Heart right ventricle (tissue), 16 donors: Measurements from ENCODE around the gene TSEN54. TPM values are rescaled to one million over a fixed set of nuclear protein-coding genes. Genes with fewer than 3 reads are reported as not detected.

Experiments used
- ATAC-seq, 8 donors: fragments of 200-7000 bp; cut with Tn5 transposase; one replicate each; pipeline ENCODE4 v1.9.1; 2020; ENCODE audit warnings: mild to moderate bottlenecking in 8 of 8, moderate library complexity in 8 of 8, moderate number of reproducible peaks in 1 of 8
- DNase-seq, 2 donors: peaks; one replicate each; pipeline ENCODE4 v3.0.0-alpha.2; 2020
- H3K27ac ChIP-seq, 10 donors: fragments of 200-600 bp; sonication (generic) in 2 of 10; one replicate each; pipeline versions ENCODE4 v1.5.0 to v1.8.0; 2020 to 2022; ENCODE audit warnings: mild to moderate bottlenecking in 3 of 10
- H3K27me3 ChIP-seq, 7 donors: fragments of 200-600 bp; one replicate each; pipeline ENCODE4 v1.8.0; 2021 to 2022; ENCODE audit warnings: mild to moderate bottlenecking in 2 of 7
- H3K36me3 ChIP-seq, 9 donors: fragments of 200-600 bp; sonication (generic) in 1 of 9; one replicate each; pipeline versions ENCODE4 v1.5.0 to v1.8.0; 2020 to 2022; ENCODE audit warnings: mild to moderate bottlenecking in 2 of 9
- H3K4me1 ChIP-seq, 9 donors: fragments of 200-600 bp; sonication (generic) in 1 of 9; one replicate each; pipeline versions ENCODE4 v1.5.0 to v1.8.0; 2020 to 2022; ENCODE audit warnings: mild to moderate bottlenecking in 4 of 9
- H3K4me3 ChIP-seq, 10 donors: fragments of 200-600 bp; sonication (generic) in 2 of 10; one replicate each; pipeline versions ENCODE4 v1.5.0 to v1.8.0; 2020 to 2022; ENCODE audit warnings: mild to moderate bottlenecking in 7 of 10, moderate library complexity in 2 of 10
- H3K9me3 ChIP-seq, 11 donors: fragments of 200-600 bp in 10 of 11; sonication (generic) in 2 of 11; one replicate each; pipeline versions ENCODE4 v1.5.0 to v1.8.0; 2013 to 2022; ENCODE audit warnings: mild to moderate bottlenecking in 2 of 11, control low read depth in 1 of 11, moderate library complexity in 1 of 11
- WGBS, 2 donors: extraction: QIAGEN DNeasy Blood & Tissue Kit; methylation state at CpG; one replicate each; pipeline ENCODE4 v1.1.7; 2013; ENCODE audit warnings: inconsistent platforms in 1 of 2; 5-methylcytosine and 5-hydroxymethylcytosine counted together
- intact Hi-C, 10 donors: fragments of 100-400 bp; cut with DNase I; formaldehyde crosslinking; loops; one replicate each; pipeline versions ENCODE4 v1.11.1 to v1.14.2; 2022
- polyA plus RNA-seq, 2 donors: library from polyadenylated mRNA; stranded (reverse); fragments of 200-250 nt; gene quantifications; one replicate each; pipeline ENCODE4 v1.2.3, GENCODE V29; 2013
- total RNA-seq, 10 donors: library from RNA; stranded (reverse); fragmentation: NEBNext Ultra II Directional in 3 of 10; extraction: Animal tissue kit (Norgen Biotek cat#: 25700) in 3 of 10; gene quantifications; one replicate each; pipeline versions ENCODE4 v1.2.1 to v1.2.4, GENCODE V29; 2021 to 2023
- TF ChIP-seq, protein P1 (sequence below), 9 donors: fragments of 200-600 bp; sonication (generic) in 2 of 9; IDR thresholded peaks; one replicate each; pipeline versions ENCODE4 v1.5.0 to v1.8.0; 2021 to 2022; ENCODE audit warnings: antibody characterized with exemption in 9 of 9, mild to moderate bottlenecking in 5 of 9, moderate library complexity in 1 of 9
- donor health status: Arrhythmogenic right ventricular cardiomyopathy.
- donor health status: ischemic (EF 13 %, LVEDD 7.1; RV severe dilation, severe dysfunction).
- donor health status: healthy with polysubstance abuse.
- donor health status: DM: no; HTN: yes; CAD: no.
- donor health status: DM: no; HTN: no; CAD: no.
- donor health status: ischemic (EF 25% LVEDD 6.9; RV normal size, moderate dysfunction).
- donor health status: ischemic (EF 25% LVEDD 5.7; RV mildly dilated, moderate dysfunction).
- donor health status: healthy.
- donor health status: DM: yes; HTN: yes; CAD: no.
- donor health status: Ischemic cardiomyopathy.
- donor health status: ischemic (EF 35%, LVEDD 5.7; RV mildly dilated, moderate dysfunction).
- donor health status: nonischemic (EF 11% LVEDD 7.7; RV severe dilation, severe dysfunction).
- donor health status: DM: yes; HTN: yes; CAD: no.
- donor health status: PGD.
- donor health status: ischemic (EF 29% LVEDD 5.4; RV normal size, mild dysfunction).
- donor health status: nonischemic (EF 23%, LVEDD 6.1; RV moderate dilation, normal function).

Gene TSEN54
- total and polyA plus RNA-seq, 12 donors: 4.2 to 18.1 (median 6.7) TPM

- no peak for ATAC-seq
- TF ChIP-seq, protein P1, sequence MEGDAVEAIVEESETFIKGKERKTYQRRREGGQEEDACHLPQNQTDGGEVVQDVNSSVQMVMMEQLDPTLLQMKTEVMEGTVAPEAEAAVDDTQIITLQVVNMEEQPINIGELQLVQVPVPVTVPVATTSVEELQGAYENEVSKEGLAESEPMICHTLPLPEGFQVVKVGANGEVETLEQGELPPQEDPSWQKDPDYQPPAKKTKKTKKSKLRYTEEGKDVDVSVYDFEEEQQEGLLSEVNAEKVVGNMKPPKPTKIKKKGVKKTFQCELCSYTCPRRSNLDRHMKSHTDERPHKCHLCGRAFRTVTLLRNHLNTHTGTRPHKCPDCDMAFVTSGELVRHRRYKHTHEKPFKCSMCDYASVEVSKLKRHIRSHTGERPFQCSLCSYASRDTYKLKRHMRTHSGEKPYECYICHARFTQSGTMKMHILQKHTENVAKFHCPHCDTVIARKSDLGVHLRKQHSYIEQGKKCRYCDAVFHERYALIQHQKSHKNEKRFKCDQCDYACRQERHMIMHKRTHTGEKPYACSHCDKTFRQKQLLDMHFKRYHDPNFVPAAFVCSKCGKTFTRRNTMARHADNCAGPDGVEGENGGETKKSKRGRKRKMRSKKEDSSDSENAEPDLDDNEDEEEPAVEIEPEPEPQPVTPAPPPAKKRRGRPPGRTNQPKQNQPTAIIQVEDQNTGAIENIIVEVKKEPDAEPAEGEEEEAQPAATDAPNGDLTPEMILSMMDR (IDR thresholded peaks at IDR 0.05): no peak
- 4 to 6% methylated on average over 15 of the region's 15 CpGs for WGBS, 2 donors
- Histone ChIP-seq H3K9me3 (no peaks in the 10 kb centered on the region), H3K4me1 (peaks cover 29 to 71% (median 62%) of the 10 kb centered on the region in 9 donors), H3K27ac (peak overlapping the region; percentile 81 to 98 (median 92)), H3K27me3 (peaks cover 0 to 13% (median 0%) of the 10 kb centered on the region in 7 donors), H3K36me3 (peaks cover 0 to 51% (median 3%) of the 10 kb centered on the region in 9 donors), H3K4me3 (peak overlapping the region; percentile 79 to 98 (median 93))
- intact Hi-C loops: loop anchor here in 4 of 10 donors (2.0 to 10.0 kb wide), 3 partner anchors 37 to 90 kb away; no protein-coding TSS in a partner anchor
- DNase-seq: peak in 1 of 2 donors; percentile 42
Measured at GRCh38 chr17:75514299-75514918, 1.9 kb upstream of the TSEN54 start.

GRCh38 chr17:75514919-75515495, 1.3 kb upstream of the TSEN54 start:
- DNase-seq (peak in 1 of 2 donors; percentile 39), ATAC-seq (peak in 2 of 8 donors; percentile 0 to 9)
- H3K4me1 ChIP-seq: peaks cover 25 to 65% (median 58%) of the 10 kb centered on the region in 9 donors
- H3K9me3 ChIP-seq: no peaks in the 10 kb centered on the region
- intact Hi-C loops: loop anchor here in 9 of 10 donors (1.0 to 10.0 kb wide), 7 partner anchors 38 to 90 kb away; partner anchors contain the start of gene MYO15B (in 5 of the 9)
- H3K27me3 ChIP-seq: peaks cover 0 to 13% (median 0%) of the 10 kb centered on the region in 7 donors
- peaks cover 0 to 51% (median 3%) of the 10 kb centered on the region in 9 donors for H3K36me3 ChIP-seq
- 1% methylated on average over 49 to 50 of the region's 50 CpGs for WGBS, 2 donors
- peak overlapping the region; percentile 81 to 98 (median 92) for H3K27ac ChIP-seq
- peak overlapping the region; percentile 79 to 98 (median 93) for H3K4me3 ChIP-seq
- TF ChIP-seq, protein P1 (IDR thresholded peaks at IDR 0.05): no peak

DNA sequence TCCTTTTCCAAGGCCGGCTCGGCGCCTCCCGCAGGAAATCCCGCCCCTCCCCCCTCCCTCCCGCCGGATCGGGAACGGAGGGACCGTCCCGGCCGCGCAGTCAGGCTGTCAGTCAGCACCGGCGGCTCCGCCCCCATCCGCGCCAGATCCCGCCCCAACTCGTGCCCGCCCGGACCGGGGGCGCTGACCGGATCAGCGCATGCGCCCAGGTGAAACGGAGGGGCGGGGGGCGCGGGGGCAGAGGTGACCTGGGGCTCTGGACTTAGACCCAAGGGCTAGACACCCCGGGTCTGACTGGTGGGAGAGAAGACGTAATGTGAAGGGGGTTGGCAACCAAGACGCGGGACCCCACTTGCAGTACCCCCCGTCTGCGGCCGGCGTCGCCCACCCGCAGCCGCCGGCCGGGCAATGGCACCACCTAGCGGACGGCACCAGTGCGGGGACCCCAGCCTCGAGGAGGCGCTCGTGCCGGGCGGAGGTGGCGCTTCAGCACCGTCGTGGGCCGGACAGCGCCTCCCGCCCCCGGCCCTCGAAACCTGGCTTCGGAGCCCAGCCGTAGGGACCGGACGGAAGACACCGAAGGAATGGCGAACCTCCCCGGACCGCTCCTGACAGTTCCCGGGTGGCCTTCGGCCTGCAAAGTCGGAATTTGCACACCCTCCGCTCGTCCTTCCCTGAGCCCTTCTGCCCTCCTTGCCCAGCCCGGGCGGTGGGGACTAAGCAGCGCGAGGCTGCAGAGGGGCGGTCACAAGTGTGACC, 653 bp upstream of the TSEN54 start, which contains the start of gene CASKIN2:
CASKIN2 (minus strand) TSS at position 42 of the 759 bp plus-strand sequence. CDS start 1,733 bp downstream, outside the sequence.
- Histone ChIP-seq H3K27ac (peak within 1 kb of the TSS; percentile 81 to 98 (median 92)), H3K4me3 (peak within 1 kb of the TSS; percentile 79 to 98 (median 93)), H3K36me3 (peaks cover 0 to 50% (median 3%) of the 10 kb centered on the region in 9 donors), H3K27me3 (peaks cover 0 to 13% (median 0%) of the 10 kb centered on the region in 7 donors), H3K4me1 (peaks cover 20 to 58% (median 51%) of the 10 kb centered on the region in 9 donors), H3K9me3 (no peaks in the 10 kb centered on the region)
- 0% methylated on average over 63 to 78 of the region's 78 CpGs for WGBS, 2 donors
- DNase-seq (peak; percentile 98), ATAC-seq (peak; percentile 87 to 94 (median 92))
- TF ChIP-seq, protein P1 (IDR thresholded peaks at IDR 0.05): peak; percentile 93 to 100 (median 96)
- intact Hi-C loops: loop anchor here in 9 of 10 donors (1.0 to 10.0 kb wide), 6 partner anchors 71 to 91 kb away; partner anchors contain the start of gene MYO15B (in 5 of the 9)
